H1 (cell line): ENCODE data around the gene GATAD2B. TPM values are rescaled to one million over a fixed set of nuclear protein-coding genes. Genes with fewer than 3 reads are reported as not detected.

Experiments used
- CTCF ChIA-PET: fragments of 300-600 bp; sonication (Branson Sonifier 250); formaldehyde crosslinking; loops from one replicate; lab custom pipeline; 2021; ENCODE audit not compliant: partially characterized antibody; lab: Charles Lee
- POLR2A ChIA-PET: fragments of 300-600 bp; sonication (Branson Sonifier 250); formaldehyde crosslinking; loops from one replicate; lab custom pipeline; 2021; ENCODE audit warnings: inconsistent platforms; ENCODE audit not compliant: partially characterized antibody; lab: Charles Lee
- DNase-seq, 2 experiments: peaks; one replicate each; pipeline versions ENCODE4 v3.0.0 to v3.0.0-alpha.2; 2010 to 2022; ENCODE audit warnings: low spot score in 2 of 2, low read depth in 1 of 2, mixed read lengths in 1 of 2
- FAIRE-seq: peaks from 2 replicates; lab custom pipeline; 2011; peaks lifted over from hg19 to GRCh38; lab: Jason Lieb, UNC
- H2AFZ ChIP-seq: 2 replicates; pipeline ENCODE4 v1.8.1; 2012; ENCODE audit warnings: low read length, inconsistent platforms
- H2AK5ac ChIP-seq: 2 replicates; pipeline ENCODE4 v1.6.1; 2013; ENCODE audit warnings: low read depth, low read length
- H2BK120ac ChIP-seq: replicated peaks from 2 replicates; pipeline ENCODE3; 2013; ENCODE audit warnings: low read depth, low read length, inconsistent platforms
- H2BK12ac ChIP-seq: 2 replicates; pipeline ENCODE4 v1.6.1; 2013; ENCODE audit warnings: low read depth, low read length
- H2BK15ac ChIP-seq: 2 replicates; pipeline ENCODE4 v1.6.1; 2013; ENCODE audit warnings: low read length
- H2BK20ac ChIP-seq: 2 replicates; pipeline ENCODE4 v1.6.1; 2013; ENCODE audit warnings: low read length
- H2BK5ac ChIP-seq: 2 replicates; pipeline ENCODE4 v1.6.1; 2013; ENCODE audit warnings: low read depth, low read length
- H3K14ac ChIP-seq: 2 replicates; pipeline ENCODE4 v1.6.1; 2013; ENCODE audit warnings: inconsistent platforms; ENCODE audit not compliant: insufficient read length
- H3K18ac ChIP-seq: 2 replicates; pipeline ENCODE4 v1.6.1; 2013; ENCODE audit warnings: low read length; ENCODE audit errors: extremely low read depth
- H3K23ac ChIP-seq: 2 replicates; pipeline ENCODE4 v1.6.1; 2013; ENCODE audit warnings: inconsistent platforms; ENCODE audit not compliant: insufficient read length
- H3K23me2 ChIP-seq: 2 replicates; pipeline ENCODE4 v1.6.1; 2013; ENCODE audit warnings: low read depth, low read length
- H3K27ac ChIP-seq: 2 replicates; pipeline ENCODE4 v1.6.1; 2011; ENCODE audit warnings: low read depth, low read length, inconsistent platforms
- H3K27me3 ChIP-seq, 4 experiments: replicated peaks in 1 of 4; 1 replicate in 1 of 4; 2 replicates in 3 of 4; pipeline versions ENCODE4 v1.6.1 to v1.8.1; 2011 to 2013; ENCODE audit warnings: low read length in 3 of 4, mild to moderate bottlenecking in 3 of 4, inconsistent platforms in 2 of 4, mixed read lengths in 2 of 4, moderate library complexity in 1 of 4; ENCODE audit not compliant: control insufficient read depth in 3 of 4, insufficient read depth in 3 of 4; ENCODE audit errors: extremely low read depth in 1 of 4
- H3K36me3 ChIP-seq, 4 experiments: 2 replicates each; pipeline versions ENCODE4 v1.6.1 to v1.8.1; 2011 to 2013; ENCODE audit warnings: mild to moderate bottlenecking in 4 of 4, low read length in 3 of 4, moderate library complexity in 2 of 4, control low read depth in 1 of 4, inconsistent platforms in 1 of 4; ENCODE audit not compliant: insufficient read depth in 4 of 4, control insufficient read depth in 2 of 4
- H3K4ac ChIP-seq: replicated peaks from 2 replicates; pipeline ENCODE3; 2013; ENCODE audit warnings: low read length, low read depth, mixed read lengths, inconsistent platforms; ENCODE audit not compliant: insufficient read length
- H3K4me1 ChIP-seq, 4 experiments: replicated peaks in 1 of 4; 1 replicate in 1 of 4; 2 replicates in 3 of 4; pipeline versions ENCODE4 v1.6.1 to v1.8.1; 2011 to 2013; ENCODE audit warnings: low read length in 3 of 4, inconsistent platforms in 2 of 4, mixed read lengths in 1 of 4; ENCODE audit not compliant: insufficient read depth in 4 of 4, control insufficient read depth in 3 of 4
- H3K4me2 ChIP-seq, 2 experiments: 2 replicates each; pipeline versions ENCODE4 v1.6.1 to v1.8.1; 2011 to 2013; ENCODE audit warnings: low read depth in 2 of 2, low read length in 2 of 2, control low read depth in 1 of 2, inconsistent platforms in 1 of 2, mild to moderate bottlenecking in 1 of 2; ENCODE audit not compliant: insufficient read depth in 1 of 2
- H3K4me3 ChIP-seq, 4 experiments: fragments of 200-600, 300-600 bp in 1 of 4; sonication (generic), shearing (Covaris generic), sonication (Bioruptor Twin) in 1 of 4; 2 replicates each; pipeline versions ENCODE4 v1.5.1 to v1.8.1; 2011 to 2016; ENCODE audit warnings: low read length in 4 of 4, low read depth in 3 of 4, control low read depth in 2 of 4, inconsistent platforms in 2 of 4, mild to moderate bottlenecking in 2 of 4, mixed read lengths in 1 of 4, moderate library complexity in 1 of 4; ENCODE audit not compliant: insufficient read depth in 2 of 4; ENCODE audit errors: extremely low read depth in 1 of 4
- H3K56ac ChIP-seq: replicated peaks from 2 replicates; pipeline ENCODE3; 2013; ENCODE audit warnings: low read depth, mild to moderate bottlenecking, mixed read lengths, low read length, inconsistent platforms; ENCODE audit not compliant: insufficient read length
- H3K79me1 ChIP-seq: 2 replicates; pipeline ENCODE4 v1.6.1; 2013; ENCODE audit warnings: low read depth, low read length, control low read depth
- H3K79me2 ChIP-seq, 2 experiments: 2 replicates each; pipeline versions ENCODE4 v1.6.1 to v1.8.1; 2012 to 2013; ENCODE audit warnings: low read length in 2 of 2, mild to moderate bottlenecking in 2 of 2, inconsistent platforms in 1 of 2; ENCODE audit not compliant: insufficient read depth in 2 of 2, control insufficient read depth in 1 of 2
- H3K9ac ChIP-seq, 4 experiments: replicated peaks in 1 of 4; 1 replicate in 1 of 4; 2 replicates in 3 of 4; pipeline versions ENCODE4 v1.6.1 to v1.8.1; 2011 to 2013; ENCODE audit warnings: low read depth in 3 of 4, low read length in 3 of 4, control low read depth in 2 of 4, mild to moderate bottlenecking in 2 of 4, moderate library complexity in 2 of 4, inconsistent platforms in 1 of 4; ENCODE audit errors: extremely low read depth in 1 of 4
- H3K9me3 ChIP-seq, 2 experiments: 2 replicates each; pipeline versions ENCODE4 v1.6.1 to v1.8.1; 2012 to 2013; ENCODE audit warnings: mild to moderate bottlenecking in 2 of 2, moderate library complexity in 2 of 2, control low read depth in 1 of 2, inconsistent platforms in 1 of 2, low read depth in 1 of 2, low read length in 1 of 2, mixed read lengths in 1 of 2; ENCODE audit not compliant: insufficient read depth in 2 of 2
- H4K20me1 ChIP-seq, 2 experiments: replicated peaks in 1 of 2; 2 replicates each; pipeline versions ENCODE3 to v1.8.1; 2011 to 2013; ENCODE audit warnings: inconsistent platforms in 2 of 2, low read length in 2 of 2, mild to moderate bottlenecking in 1 of 2; ENCODE audit not compliant: insufficient read depth in 2 of 2, control insufficient read depth in 1 of 2
- H4K5ac ChIP-seq: 2 replicates; pipeline ENCODE4 v1.6.1; 2013; ENCODE audit warnings: low read length, low read depth, mixed read lengths, inconsistent platforms; ENCODE audit not compliant: insufficient read length
- H4K8ac ChIP-seq: 2 replicates; pipeline ENCODE4 v1.8.0; 2013; ENCODE audit warnings: mild to moderate bottlenecking, moderate library complexity, low read length, inconsistent platforms; ENCODE audit not compliant: insufficient read depth; ENCODE audit errors: extremely low read depth
- H4K91ac ChIP-seq: replicated peaks from 2 replicates; pipeline ENCODE3; 2013; ENCODE audit warnings: low read length, mixed read lengths, inconsistent platforms; ENCODE audit not compliant: insufficient read length
- EP300 ChIP-seq, 2 experiments: IDR thresholded peaks; 1 replicate in 1 of 2; 2 replicates in 1 of 2; pipeline ENCODE4 v1.6.1; 2011 to 2012; ENCODE audit warnings: low read depth in 2 of 2, low read length in 2 of 2, mild to moderate bottlenecking in 2 of 2, borderline replicate concordance in 1 of 2, inconsistent platforms in 1 of 2, moderate library complexity in 1 of 2
- EZH2 ChIP-seq: fragments of 200-600 bp; sonication (generic); IDR thresholded peaks from 2 replicates; pipeline ENCODE4 v1.7.1; 2012; ENCODE audit warnings: low read depth, mild to moderate bottlenecking, moderate library complexity, low read length, inconsistent platforms; ENCODE audit not compliant: severe bottlenecking
- HDAC2 ChIP-seq, 2 experiments: fragments of 300-600 bp in 1 of 2; sonication (generic) in 1 of 2; IDR thresholded peaks; 2 replicates each; pipeline ENCODE4 v1.6.1; 2011 to 2012; ENCODE audit warnings: low read depth in 2 of 2, low read length in 2 of 2, mild to moderate bottlenecking in 2 of 2, moderate library complexity in 2 of 2, borderline replicate concordance in 1 of 2, inconsistent platforms in 1 of 2
- KDM4A ChIP-seq: IDR thresholded peaks from one replicate; pipeline ENCODE4 v1.7.1; 2012; ENCODE audit warnings: low read depth, mild to moderate bottlenecking, moderate library complexity, low read length, inconsistent platforms; ENCODE audit not compliant: severe bottlenecking
- POLR2AphosphoS5 ChIP-seq: IDR thresholded peaks from 2 replicates; pipeline ENCODE4 v1.6.1; 2011; ENCODE audit warnings: low read depth, low read length
- RAD21 ChIP-seq, 2 experiments: IDR thresholded peaks in 1 of 2; conservative IDR thresholded peaks in 1 of 2; 2 replicates each; pipeline ENCODE4 v1.6.1; 2011; ENCODE audit warnings: low read depth in 2 of 2, low read length in 2 of 2, improper control_type of control experiment in 1 of 2, inconsistent platforms in 1 of 2, mild to moderate bottlenecking in 1 of 2, moderate library complexity in 1 of 2
- RBBP5 ChIP-seq: IDR thresholded peaks from 2 replicates; pipeline ENCODE4 v1.7.1; 2012; ENCODE audit warnings: low read depth, mild to moderate bottlenecking, inconsistent platforms, low read length, moderate library complexity, borderline replicate concordance
- SIX5 ChIP-seq: IDR thresholded peaks from 2 replicates; pipeline ENCODE4 v1.6.1; 2011; ENCODE audit warnings: mild to moderate bottlenecking, low read depth, low read length
- SP1 ChIP-seq: IDR thresholded peaks from 2 replicates; pipeline ENCODE4 v1.6.1; 2011; ENCODE audit warnings: low read depth, low read length
- SUZ12 ChIP-seq: fragments of 200-600 bp; sonication (generic); IDR thresholded peaks from 2 replicates; pipeline ENCODE4 v1.6.1; 2012; ENCODE audit warnings: mild to moderate bottlenecking, inconsistent platforms, low read length, moderate library complexity, mixed read lengths
- YY1 ChIP-seq: IDR thresholded peaks from 2 replicates; pipeline ENCODE4 v1.6.1; 2011; ENCODE audit warnings: low read depth, mild to moderate bottlenecking, low read length
- ZNF274 ChIP-seq: IDR thresholded peaks from 2 replicates; pipeline ENCODE4 v1.7.0; 2012; ENCODE audit warnings: low read length, borderline replicate concordance; ENCODE audit errors: extremely low read depth
- WGBS, 2 experiments: shearing (Covaris generic) in 1 of 2; methylation state at CpG; one replicate each; pipeline versions ENCODE4 v1.1.6 to v1.1.7; 2013 to 2015; ENCODE audit warnings: low lambda C conversion rate in 2 of 2, mixed read lengths in 2 of 2, inconsistent platforms in 1 of 2, low coverage in 1 of 2, missing lambda C conversion rate in 1 of 2; ENCODE audit not compliant: insufficient replicate concordance in 2 of 2, insufficient coverage in 1 of 2, insufficient read length in 1 of 2; ENCODE audit errors: extremely low coverage in 1 of 2, missing lambda C conversion rate in 1 of 2; 5-methylcytosine and 5-hydroxymethylcytosine counted together
- polyA plus RNA-seq, 7 experiments: library from polyadenylated mRNA; depleted of rRNA in 3 of 7; stranded (reverse) in 5 of 7; unstranded in 2 of 7; fragments of >200 nt in 5 of 7; fragments of 200-250 nt in 2 of 7; gene quantifications; 1 replicate in 5 of 7; 2 replicates in 1 of 7; 4 replicates in 1 of 7; pipeline versions ENCODE4 v1.2.1 to v1.2.3, GENCODE V29; 2011 to 2013; ENCODE audit warnings: missing spikeins in 2 of 7, mixed read lengths in 2 of 7
- total RNA-seq: library from RNA; stranded (reverse); fragmentation: NEBNext Ultra II Directional; extraction: Animal tissue kit (Norgen Biotek cat#: 25700); gene quantifications from 2 replicates; pipeline ENCODE4 v1.2.1, GENCODE V29; 2021
- TF ChIP-seq, protein P1 (sequence below): IDR thresholded peaks from 2 replicates; pipeline ENCODE4 v1.6.1; 2012; ENCODE audit warnings: inconsistent platforms

The GATAD2B gene
- total and polyA plus RNA-seq, 2 of the 8 experiments (the other 6 are each of a cell fraction or from before 2014, with no cell fraction given), result 8.4 to 39.1 TPM

DNA sequence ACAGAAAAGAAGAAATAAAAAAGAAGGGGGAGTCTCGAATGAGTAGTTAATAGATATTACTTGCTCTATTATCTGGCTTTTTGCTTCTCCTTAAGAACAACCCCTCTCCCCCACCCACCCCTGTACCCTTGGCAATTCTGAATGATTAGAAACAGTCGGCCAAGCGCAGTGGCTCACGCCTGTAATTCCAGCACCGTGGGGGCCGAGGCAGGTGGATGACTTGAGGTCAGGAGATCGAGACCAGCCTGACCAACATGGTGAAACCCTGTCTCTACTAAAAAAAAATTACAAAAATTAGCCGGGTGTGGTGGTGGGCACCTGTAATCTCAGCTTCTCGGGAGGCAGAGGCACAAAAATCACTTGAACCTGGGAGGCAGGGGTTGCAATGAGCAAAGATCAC, 42.7 kb downstream of the GATAD2B start:
- Histone ChIP-seq H3K4me3 (no peak overlapping the region), H3K27me3 (no peaks in the 10 kb centered on the region), H3K18ac (no peak overlapping the region), H3K79me2 (peaks cover 0 to 91% of the 10 kb centered on the region in 2 experiments; a peak in 3 of 4 replicates), H3K56ac (no peak overlapping the region), H3K23ac (no peak overlapping the region), H3K36me3 (no peaks in the 10 kb centered on the region), H2AFZ (no peak overlapping the region), H2BK5ac (no peak overlapping the region), H3K4ac (no peak overlapping the region), H3K79me1 (no peaks in the 10 kb centered on the region; the same call in 1 of the 2 replicates), H4K8ac (no peak overlapping the region), H4K20me1 (peaks cover 10 to 17% of the 10 kb centered on the region in 2 experiments), H3K23me2 (no peaks in the 10 kb centered on the region), H3K9me3 (no peaks in the 10 kb centered on the region), H3K27ac (no peak overlapping the region), H3K4me2 (no peak overlapping the region), H3K14ac (no peak overlapping the region), H3K9ac (no peak overlapping the region), H2BK120ac (no peak overlapping the region), H4K91ac (no peak overlapping the region), H2BK12ac (no peak overlapping the region), H4K5ac (no peak overlapping the region), H2AK5ac (no peak overlapping the region), H2BK20ac (no peak overlapping the region), H3K4me1 (peaks cover 0 to 13% (median 4%) of the 10 kb centered on the region in 4 experiments), H2BK15ac (no peak overlapping the region)
- FAIRE-seq (no peak), DNase-seq (no peak)
- ChIA-PET CTCF (interaction anchor here (0.6 to 0.8 kb wide), 2 partner anchors 58 to 524 kb away, joined by 3 to 4 read pairs; no protein-coding TSS in a partner anchor), POLR2A (no interaction called here)
- 95% methylated on average over 9 of the region's 9 CpGs; no CpG with 5 or more reads in 1 of the 2 experiments for WGBS, 2 experiments
- TF ChIP-seq, protein P1, sequence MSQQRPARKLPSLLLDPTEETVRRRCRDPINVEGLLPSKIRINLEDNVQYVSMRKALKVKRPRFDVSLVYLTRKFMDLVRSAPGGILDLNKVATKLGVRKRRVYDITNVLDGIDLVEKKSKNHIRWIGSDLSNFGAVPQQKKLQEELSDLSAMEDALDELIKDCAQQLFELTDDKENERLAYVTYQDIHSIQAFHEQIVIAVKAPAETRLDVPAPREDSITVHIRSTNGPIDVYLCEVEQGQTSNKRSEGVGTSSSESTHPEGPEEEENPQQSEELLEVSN, result no peak
- TF ChIP-seq SP1 (no peak), HDAC2 (IDR thresholded peaks at IDR 0.05; ENCODE audit: borderline replicate concordance in 1 of 2, low read depth in 2 of 2, low read length in 2 of 2) (no peak), POLR2AphosphoS5 (no peak), RAD21 (IDR thresholded peaks at IDR 0.05 in 1 of 2, conservative IDR thresholded peaks at IDR 0.05 in 1 of 2; ENCODE audit: low read depth in 2 of 2, low read length in 2 of 2) (no peak), SUZ12 (no peak), SIX5 (no peak), RBBP5 (no peak), KDM4A (no peak), ZNF274 (no peak), EZH2 (no peak), EP300 (IDR thresholded peaks at IDR 0.05; ENCODE audit: borderline replicate concordance in 1 of 2, low read depth in 2 of 2, low read length in 2 of 2) (no peak), YY1 (no peak)
